Measurements from ENCODE around the gene MAX. TPM values are rescaled to one million over a fixed set of nuclear protein-coding genes. Genes with fewer than 3 reads are reported as not detected.

The MAX gene
- total and polyA plus RNA-seq, 2 of the 4 experiments (the other 2 are of a cell fraction), result 45.2 to 51.8 TPM

- Histone ChIP-seq H3K27ac (ENCODE audit: insufficient read depth, low read length) (no peak overlapping the region), H3K36me3 (ENCODE audit: control insufficient read depth, insufficient read depth, low read length) (no peaks in the 10 kb centered on the region), H3K14ac (replicated peaks; ENCODE audit: low read depth, low read length) (no peak overlapping the region), H3K9me1 (ENCODE audit: insufficient read depth, low read length) (no peaks in the 10 kb centered on the region), H2AK9ac (replicated peaks; ENCODE audit: low read depth, low read length, poor library complexity) (no peak overlapping the region), H3K27me3 (ENCODE audit: control insufficient read depth, insufficient read depth, low read length) (peaks cover 24% of the 10 kb centered on the region), H3K23ac (ENCODE audit: low read depth, low read length) (no peak overlapping the region), H2BK5ac (ENCODE audit: low read depth, low read length, poor library complexity, severe bottlenecking) (no peak overlapping the region), H4K20me1 (ENCODE audit: insufficient read depth, low read length) (no peaks in the 10 kb centered on the region), H3K9me3 (ENCODE audit: control insufficient read depth, insufficient read depth, low read length) (no peaks in the 10 kb centered on the region), H4K91ac (ENCODE audit: insufficient read depth, low read depth, low read length) (no peak overlapping the region), H4K5ac (ENCODE audit: low read depth, low read length) (no peak overlapping the region), H2AK5ac (ENCODE audit: low read depth, low read length) (no peak overlapping the region), H4K8ac (ENCODE audit: low read depth in 2 of 2, low read length in 2 of 2) (no peak overlapping the region), H3K4ac (ENCODE audit: low read depth, low read length) (no peak overlapping the region), H2BK15ac (ENCODE audit: low read depth, low read length) (no peak overlapping the region), H3K79me1 (ENCODE audit: low read depth in 1 of 2, low read length in 2 of 2) (no peaks in the 10 kb centered on the region), H3K9ac (ENCODE audit: low read depth, low read length) (no peak overlapping the region), H3K56ac (ENCODE audit: extremely low read depth, insufficient read depth, low read length) (no peak overlapping the region), H2BK20ac (ENCODE audit: low read depth, low read length) (no peak overlapping the region), H3K4me1 (ENCODE audit: control insufficient read depth, insufficient read depth, low read length) (no peaks in the 10 kb centered on the region), H3K4me3 (ENCODE audit: insufficient read depth, low read depth, low read length) (no peak overlapping the region), H3K4me2 (ENCODE audit: low read depth, low read length) (no peak overlapping the region), H2BK120ac (ENCODE audit: low read depth, low read length) (no peak overlapping the region), H3K18ac (ENCODE audit: low read depth, low read length) (no peak overlapping the region), H2AFZ (replicated peaks; ENCODE audit: low read length, poor library complexity) (no peak overlapping the region)
- ChIA-PET CTCF (no interaction called here), POLR2A (ENCODE audit: unreplicated experiment) (no interaction called here)
- in situ Hi-C loops (cut with MboI; ENCODE audit: low sequenced_read_pairs) (no loop called here), intact Hi-C loops (cut with micrococcal nuclease) (no loop called here), dilution Hi-C loops (cut with HindIII; ENCODE audit: low sequenced_read_pairs, unreplicated experiment) (no loop called here)
- TF ChIP-seq POLR2A (IDR thresholded peaks at IDR 0.05; ENCODE audit: low read depth, low read length) (no peak), RFX5 (IDR thresholded peaks at IDR 0.05; ENCODE audit: low read depth, low read length) (no peak), BHLHE40 (IDR thresholded peaks at IDR 0.05; ENCODE audit: low read depth, low read length) (no peak), FOS (IDR thresholded peaks at IDR 0.05; ENCODE audit: low read depth, low read length) (no peak), RAD21 (IDR thresholded peaks at IDR 0.05; ENCODE audit: low read length) (no peak), SMC3 (IDR thresholded peaks at IDR 0.05; ENCODE audit: low read depth, low read length) (no peak), MAZ (IDR thresholded peaks at IDR 0.05; ENCODE audit: borderline replicate concordance, low read depth, low read length) (no peak), CEBPB (IDR thresholded peaks at IDR 0.05; ENCODE audit: low read depth, low read length) (no peak)
- TF ChIP-seq, protein P1, sequence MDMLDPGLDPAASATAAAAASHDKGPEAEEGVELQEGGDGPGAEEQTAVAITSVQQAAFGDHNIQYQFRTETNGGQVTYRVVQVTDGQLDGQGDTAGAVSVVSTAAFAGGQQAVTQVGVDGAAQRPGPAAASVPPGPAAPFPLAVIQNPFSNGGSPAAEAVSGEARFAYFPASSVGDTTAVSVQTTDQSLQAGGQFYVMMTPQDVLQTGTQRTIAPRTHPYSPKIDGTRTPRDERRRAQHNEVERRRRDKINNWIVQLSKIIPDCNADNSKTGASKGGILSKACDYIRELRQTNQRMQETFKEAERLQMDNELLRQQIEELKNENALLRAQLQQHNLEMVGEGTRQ (IDR thresholded peaks at IDR 0.05; ENCODE audit: low read depth, low read length), result no peak
- TF ChIP-seq, protein P2, sequence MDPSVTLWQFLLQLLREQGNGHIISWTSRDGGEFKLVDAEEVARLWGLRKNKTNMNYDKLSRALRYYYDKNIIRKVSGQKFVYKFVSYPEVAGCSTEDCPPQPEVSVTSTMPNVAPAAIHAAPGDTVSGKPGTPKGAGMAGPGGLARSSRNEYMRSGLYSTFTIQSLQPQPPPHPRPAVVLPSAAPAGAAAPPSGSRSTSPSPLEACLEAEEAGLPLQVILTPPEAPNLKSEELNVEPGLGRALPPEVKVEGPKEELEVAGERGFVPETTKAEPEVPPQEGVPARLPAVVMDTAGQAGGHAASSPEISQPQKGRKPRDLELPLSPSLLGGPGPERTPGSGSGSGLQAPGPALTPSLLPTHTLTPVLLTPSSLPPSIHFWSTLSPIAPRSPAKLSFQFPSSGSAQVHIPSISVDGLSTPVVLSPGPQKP (IDR thresholded peaks at IDR 0.05; ENCODE audit: borderline replicate concordance, low read depth, low read length), result no peak
- no peak for DNase-seq
- no peak for ATAC-seq (ENCODE audit: low read depth)
- no TSS peak for BruUV-seq (replicated peaks)
- no CpG with 5 or more reads among the region's 8 CpGs for WGBS, 2 experiments (ENCODE audit: extremely low coverage in 2 of 2, insufficient read length in 1 of 2)
These were observed 41.9 kb upstream of the MAX start for GRCh38 chr14:65144170-65144569.

Measured in IMR-90 (cell line).